ENCODE results near the gene LRRC3.
"Not testable (repeated sequence)": the region's sequence is repeated elsewhere in the genome, so short reads cannot be mapped to it uniquely, and the experiment has no call there.

Gene LRRC3

DNA sequence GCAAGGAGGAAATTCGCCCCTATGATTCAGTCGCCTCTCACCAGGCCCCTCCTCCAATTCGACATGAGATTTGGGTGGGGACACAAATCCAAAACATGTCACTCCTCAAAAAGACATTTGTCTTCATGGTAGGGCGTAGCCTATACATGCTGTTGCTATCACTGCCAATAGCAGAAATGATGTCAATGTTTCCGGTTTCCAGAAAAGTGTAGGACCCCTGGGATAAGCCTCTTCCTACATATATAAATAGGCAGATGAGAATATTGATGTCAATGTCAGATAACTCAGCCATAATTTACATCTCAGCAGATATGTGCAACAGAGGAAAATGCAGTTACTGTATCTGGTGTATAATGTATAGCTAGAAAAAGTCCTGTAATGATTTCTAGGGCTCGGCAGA lies 16.7 kb downstream of the LRRC3 start:
- no peak for ATAC-seq (replicated peaks; ENCODE audit: extremely low read depth, poor library complexity, severe bottlenecking)
- Mint-ChIP-seq H3K4me1 (no peaks in the 10 kb centered on the region), H3K27ac (ENCODE audit: low read depth) (no peak overlapping the region), H3K36me3 (ENCODE audit: insufficient read depth) (no peaks in the 10 kb centered on the region), H3K4me3 (no peak overlapping the region), H3K27me3 (no peaks in the 10 kb centered on the region), H3K9me3 (no peaks in the 10 kb centered on the region)
- DNase-seq (ENCODE audit: low spot score in 2 of 2) = no peak

- DNase-seq (ENCODE audit: low spot score in 2 of 2) = no peak
- H3K36me3 Mint-ChIP-seq (ENCODE audit: insufficient read depth) = no peaks in the 10 kb centered on the region
- ATAC-seq (replicated peaks; ENCODE audit: extremely low read depth, poor library complexity, severe bottlenecking) = no peak
- no peaks in the 10 kb centered on the region for H3K27me3 Mint-ChIP-seq
- no peak overlapping the region for H3K27ac Mint-ChIP-seq (ENCODE audit: low read depth)
- H3K4me1 Mint-ChIP-seq = no peaks in the 10 kb centered on the region
- H3K4me3 Mint-ChIP-seq = no peak overlapping the region
- no peaks in the 10 kb centered on the region for H3K9me3 Mint-ChIP-seq
These were observed 18.7 kb downstream of the LRRC3 start for GRCh38 chr21:44473915-44474555.

DNA sequence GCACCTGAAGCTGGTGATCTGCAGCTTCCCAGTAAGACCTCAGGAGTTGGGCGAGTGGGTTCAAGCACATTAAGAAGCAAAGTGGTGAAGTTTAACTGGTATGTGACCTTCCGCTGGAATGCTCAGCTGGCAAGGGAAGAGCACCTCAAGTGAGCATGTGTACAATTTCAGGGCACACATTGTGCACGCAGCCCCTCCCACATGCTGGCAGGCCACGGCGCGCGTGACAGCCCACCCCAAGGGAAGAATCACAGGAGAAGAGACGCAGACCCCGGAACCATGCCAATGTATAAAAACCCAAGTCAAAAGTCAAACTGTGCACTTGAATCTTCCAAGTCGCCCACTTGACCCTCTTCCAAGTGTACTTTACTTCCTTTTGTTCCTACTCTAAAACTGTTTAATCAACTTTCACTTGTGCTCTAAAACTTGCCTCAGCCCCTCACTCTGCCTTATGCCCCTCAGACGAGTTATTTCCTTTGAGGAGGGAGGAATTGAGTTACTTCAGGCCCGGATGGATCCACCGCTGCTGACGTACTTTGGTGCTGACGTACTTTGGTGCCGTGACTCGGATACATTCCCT lies 20.0 kb downstream of the LRRC3 start:
- ATAC-seq (replicated peaks; ENCODE audit: extremely low read depth, poor library complexity, severe bottlenecking) (no peak), DNase-seq (ENCODE audit: low spot score in 2 of 2) (no peak)
- no peaks in the 10 kb centered on the region for H3K36me3 Mint-ChIP-seq (ENCODE audit: insufficient read depth)
- no peak overlapping the region for H3K27ac Mint-ChIP-seq (ENCODE audit: low read depth)
- H3K9me3 Mint-ChIP-seq = no peaks in the 10 kb centered on the region
- no peak overlapping the region for H3K4me3 Mint-ChIP-seq
- no peaks in the 10 kb centered on the region for H3K27me3 Mint-ChIP-seq
- H3K4me1 Mint-ChIP-seq = no peaks in the 10 kb centered on the region

DNA sequence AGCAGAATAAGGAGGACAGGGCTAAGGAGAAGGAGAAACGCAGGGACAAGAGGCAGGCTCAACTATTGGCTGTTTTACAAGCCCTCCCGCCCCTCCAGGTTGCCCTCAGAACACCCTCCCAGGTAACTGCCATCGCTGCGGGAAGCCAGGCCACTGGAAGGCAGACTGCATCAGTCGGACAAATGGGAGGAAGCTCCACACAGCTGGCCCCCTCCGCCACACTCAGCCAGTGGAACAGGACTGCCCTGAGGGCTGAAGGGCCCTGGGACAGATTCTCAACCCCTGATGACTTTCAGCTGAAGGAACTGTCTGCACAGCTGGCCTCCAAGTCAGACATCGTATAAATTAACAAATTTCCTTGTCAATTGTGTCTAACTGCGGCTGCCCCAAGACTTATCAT lies 21.8 kb downstream of the LRRC3 start:
- no peak for DNase-seq (ENCODE audit: low spot score in 2 of 2)
- no peaks in the 10 kb centered on the region for H3K9me3 Mint-ChIP-seq
- H3K36me3 Mint-ChIP-seq (ENCODE audit: insufficient read depth) = no peaks in the 10 kb centered on the region
- no peak for ATAC-seq (replicated peaks; ENCODE audit: extremely low read depth, poor library complexity, severe bottlenecking)
- H3K27me3 Mint-ChIP-seq = peaks cover 5% of the 10 kb centered on the region
- no peak overlapping the region for H3K4me3 Mint-ChIP-seq
- no peaks in the 10 kb centered on the region for H3K4me1 Mint-ChIP-seq
- no peak overlapping the region for H3K27ac Mint-ChIP-seq (ENCODE audit: low read depth)

DNA sequence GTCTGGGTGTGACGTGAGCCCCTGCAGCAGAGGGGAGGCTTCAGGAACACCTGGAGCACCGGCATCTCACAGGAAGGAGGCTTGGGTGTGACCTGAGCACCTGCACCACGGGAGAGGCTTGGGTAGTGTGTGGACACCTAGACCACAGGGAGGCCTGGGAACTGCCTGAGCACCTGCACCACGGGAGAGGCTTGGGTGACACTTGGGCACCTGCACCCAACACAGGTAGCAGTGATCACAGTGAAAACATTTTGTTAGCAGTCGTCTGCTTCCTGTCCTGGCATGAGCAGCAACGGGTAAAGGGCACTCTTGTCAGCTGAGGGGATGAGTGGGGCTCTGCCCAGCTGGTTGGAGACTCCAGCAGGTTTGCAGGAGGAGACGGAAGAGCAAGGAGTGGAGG lies 22.4 kb downstream of the LRRC3 start:
- Mint-ChIP-seq H3K36me3 (ENCODE audit: insufficient read depth) (no peaks in the 10 kb centered on the region), H3K9me3 (no peaks in the 10 kb centered on the region), H3K4me1 (no peaks in the 10 kb centered on the region), H3K4me3 (no peak overlapping the region), H3K27ac (ENCODE audit: low read depth) (no peak overlapping the region), H3K27me3 (peaks cover 11% of the 10 kb centered on the region)
- ATAC-seq (replicated peaks; ENCODE audit: extremely low read depth, poor library complexity, severe bottlenecking) = no peak
- DNase-seq (ENCODE audit: low spot score in 2 of 2) = no peak

DNA sequence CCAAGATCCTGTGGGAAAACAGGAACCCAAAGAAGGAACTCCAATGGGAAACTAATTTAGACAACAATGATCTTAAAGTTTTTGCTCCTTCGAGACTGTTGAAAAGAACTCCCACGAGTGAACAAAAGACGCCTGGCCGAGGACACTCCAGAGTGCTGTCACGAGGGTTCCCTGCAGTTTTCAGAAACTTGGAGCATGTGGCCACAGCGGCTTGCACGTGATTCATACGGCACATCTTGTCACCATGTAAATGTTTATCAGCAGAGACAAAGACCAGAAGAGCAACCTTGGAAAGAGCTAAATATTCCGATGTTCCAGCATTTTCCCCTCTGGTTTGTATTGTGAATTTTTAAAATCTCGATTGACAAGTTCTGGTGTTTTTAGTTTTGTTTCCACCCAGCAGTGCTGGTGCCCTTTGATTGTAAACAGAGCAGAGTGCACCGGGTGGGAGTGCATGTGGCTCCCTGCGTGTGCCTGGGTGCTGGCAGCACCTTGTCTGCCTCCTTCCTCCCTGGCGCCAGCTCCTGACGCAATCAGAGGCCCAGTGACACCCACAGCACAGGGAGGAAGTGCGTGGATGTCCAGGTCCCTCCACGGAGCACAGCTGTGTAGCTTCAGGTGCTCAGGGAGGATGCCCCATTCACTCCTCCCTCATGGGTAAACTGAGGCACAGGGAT lies 23.0 kb downstream of the LRRC3 start:
- no peak for DNase-seq (ENCODE audit: low spot score in 2 of 2)

GRCh38 chr21:44478801-44479167 lies 23.5 kb downstream of the LRRC3 start:
- no peak for DNase-seq (ENCODE audit: low spot score in 2 of 2)
- H3K27me3 Mint-ChIP-seq = peaks cover 12% of the 10 kb centered on the region
- no peaks in the 10 kb centered on the region for H3K36me3 Mint-ChIP-seq (ENCODE audit: insufficient read depth)
- H3K4me1 Mint-ChIP-seq = no peaks in the 10 kb centered on the region
- H3K27ac Mint-ChIP-seq (ENCODE audit: low read depth) = no peak overlapping the region
- ATAC-seq (replicated peaks; ENCODE audit: extremely low read depth, poor library complexity, severe bottlenecking) = no peak
- H3K9me3 Mint-ChIP-seq = no peaks in the 10 kb centered on the region
- H3K4me3 Mint-ChIP-seq = no peak overlapping the region

More for the DNA sequence above, 23.0 kb downstream of the LRRC3 start:
- Mint-ChIP-seq H3K4me3 (no peak overlapping the region), H3K9me3 (no peaks in the 10 kb centered on the region), H3K27ac (ENCODE audit: low read depth) (no peak overlapping the region), H3K36me3 (ENCODE audit: insufficient read depth) (no peaks in the 10 kb centered on the region), H3K4me1 (no peaks in the 10 kb centered on the region), H3K27me3 (peaks cover 12% of the 10 kb centered on the region)
- no peak for ATAC-seq (replicated peaks; ENCODE audit: extremely low read depth, poor library complexity, severe bottlenecking)

DNA sequence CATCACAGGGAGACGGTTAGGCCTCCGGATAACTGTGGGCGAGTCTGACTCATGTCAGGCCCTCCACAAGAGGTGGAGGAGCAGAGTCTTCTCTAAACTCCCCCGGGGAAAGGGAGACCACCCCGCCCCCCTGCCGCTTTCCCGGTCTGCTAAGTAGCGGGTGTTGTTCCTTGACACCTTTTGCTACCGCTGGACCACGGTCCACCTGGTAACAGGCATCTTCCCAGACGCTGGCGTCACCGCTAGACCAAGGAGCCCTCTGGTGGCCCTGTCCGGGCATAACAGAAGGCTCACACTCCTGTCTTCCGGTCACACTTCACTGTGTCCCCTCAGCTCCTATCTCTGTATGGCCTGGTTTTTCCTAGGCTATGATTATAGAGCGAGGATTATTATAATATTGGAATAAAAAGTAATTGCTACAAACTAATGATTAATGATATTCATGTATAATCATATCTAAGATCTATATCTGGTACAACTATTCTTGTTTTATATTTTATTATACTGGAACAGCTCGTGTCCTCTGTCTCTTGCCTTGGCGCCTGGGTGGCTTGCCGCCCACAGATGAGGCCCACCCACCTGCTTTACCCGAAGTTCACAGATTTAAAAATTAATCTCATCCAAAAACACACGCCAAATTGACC lies 24.4 kb downstream of the LRRC3 start:
- H3K27ac Mint-ChIP-seq (ENCODE audit: low read depth); H3K4me3 Mint-ChIP-seq; H3K4me1 Mint-ChIP-seq; H3K9me3 Mint-ChIP-seq; DNase-seq (ENCODE audit: low spot score in 2 of 2); ATAC-seq (replicated peaks; ENCODE audit: extremely low read depth, poor library complexity, severe bottlenecking); H3K36me3 Mint-ChIP-seq (ENCODE audit: insufficient read depth): not testable (repeated sequence)
- peaks cover 21% of the 10 kb centered on the region for H3K27me3 Mint-ChIP-seq

DNA sequence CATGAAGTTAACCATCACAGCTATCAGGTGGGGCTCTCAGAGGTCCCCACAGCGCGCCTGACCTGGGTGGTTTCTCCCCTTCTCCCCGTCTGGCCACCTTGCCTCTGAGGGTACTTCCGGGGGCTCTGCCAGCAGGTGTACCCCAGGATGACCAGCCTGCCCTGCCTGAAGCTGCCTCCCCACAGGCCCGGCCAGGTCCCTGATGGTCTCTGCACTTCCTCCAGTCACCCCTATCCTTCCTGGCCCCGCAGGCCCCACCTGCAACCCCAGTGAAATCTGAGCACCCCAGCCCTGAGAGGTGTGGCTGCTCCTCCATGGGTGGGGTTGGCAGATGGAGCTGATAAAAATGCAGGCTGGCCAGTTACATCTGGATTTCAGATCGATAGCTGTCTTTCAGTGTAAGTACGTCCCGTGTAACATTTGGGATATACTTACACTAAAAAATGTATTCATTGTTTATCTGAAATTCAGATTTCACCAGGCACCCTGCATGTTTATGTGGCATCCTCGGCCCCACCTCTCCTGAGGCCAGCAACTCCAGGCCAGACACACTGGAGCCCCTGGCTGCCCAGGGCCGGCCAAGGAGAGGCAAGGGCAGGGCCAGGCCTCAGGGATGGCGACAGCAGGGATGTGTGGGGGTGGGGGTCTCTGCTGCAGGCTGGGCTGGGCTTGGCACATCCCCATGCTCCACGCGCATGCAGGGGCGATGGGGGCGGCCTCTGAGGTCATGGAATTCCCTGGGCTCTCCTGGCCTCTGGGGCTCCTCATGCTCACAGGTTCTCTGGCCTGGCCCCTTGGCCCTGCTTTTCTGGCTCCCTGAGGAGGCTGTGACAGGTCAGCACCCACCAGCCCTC lies 25.1 kb downstream of the LRRC3 start:
- no peak for ATAC-seq (replicated peaks; ENCODE audit: extremely low read depth, poor library complexity, severe bottlenecking)
- no peaks in the 10 kb centered on the region for H3K9me3 Mint-ChIP-seq
- no peak for DNase-seq (ENCODE audit: low spot score in 2 of 2)
- no peaks in the 10 kb centered on the region for H3K36me3 Mint-ChIP-seq (ENCODE audit: insufficient read depth)
- peaks cover 22% of the 10 kb centered on the region for H3K27me3 Mint-ChIP-seq
- H3K4me1 Mint-ChIP-seq = no peaks in the 10 kb centered on the region
- H3K27ac Mint-ChIP-seq (ENCODE audit: low read depth) = no peak overlapping the region
- no peak overlapping the region for H3K4me3 Mint-ChIP-seq

GRCh38 chr21:44482581-44483287 lies 27.4 kb downstream of the LRRC3 start:
- Mint-ChIP-seq H3K36me3 (ENCODE audit: insufficient read depth) (no peaks in the 10 kb centered on the region), H3K9me3 (no peaks in the 10 kb centered on the region), H3K4me1 (no peaks in the 10 kb centered on the region), H3K27me3 (peaks cover 32% of the 10 kb centered on the region), H3K4me3 (no peak overlapping the region), H3K27ac (ENCODE audit: low read depth) (no peak overlapping the region)
- ATAC-seq (replicated peaks; ENCODE audit: extremely low read depth, poor library complexity, severe bottlenecking) (no peak), DNase-seq (ENCODE audit: low spot score in 2 of 2) (no peak)

DNA sequence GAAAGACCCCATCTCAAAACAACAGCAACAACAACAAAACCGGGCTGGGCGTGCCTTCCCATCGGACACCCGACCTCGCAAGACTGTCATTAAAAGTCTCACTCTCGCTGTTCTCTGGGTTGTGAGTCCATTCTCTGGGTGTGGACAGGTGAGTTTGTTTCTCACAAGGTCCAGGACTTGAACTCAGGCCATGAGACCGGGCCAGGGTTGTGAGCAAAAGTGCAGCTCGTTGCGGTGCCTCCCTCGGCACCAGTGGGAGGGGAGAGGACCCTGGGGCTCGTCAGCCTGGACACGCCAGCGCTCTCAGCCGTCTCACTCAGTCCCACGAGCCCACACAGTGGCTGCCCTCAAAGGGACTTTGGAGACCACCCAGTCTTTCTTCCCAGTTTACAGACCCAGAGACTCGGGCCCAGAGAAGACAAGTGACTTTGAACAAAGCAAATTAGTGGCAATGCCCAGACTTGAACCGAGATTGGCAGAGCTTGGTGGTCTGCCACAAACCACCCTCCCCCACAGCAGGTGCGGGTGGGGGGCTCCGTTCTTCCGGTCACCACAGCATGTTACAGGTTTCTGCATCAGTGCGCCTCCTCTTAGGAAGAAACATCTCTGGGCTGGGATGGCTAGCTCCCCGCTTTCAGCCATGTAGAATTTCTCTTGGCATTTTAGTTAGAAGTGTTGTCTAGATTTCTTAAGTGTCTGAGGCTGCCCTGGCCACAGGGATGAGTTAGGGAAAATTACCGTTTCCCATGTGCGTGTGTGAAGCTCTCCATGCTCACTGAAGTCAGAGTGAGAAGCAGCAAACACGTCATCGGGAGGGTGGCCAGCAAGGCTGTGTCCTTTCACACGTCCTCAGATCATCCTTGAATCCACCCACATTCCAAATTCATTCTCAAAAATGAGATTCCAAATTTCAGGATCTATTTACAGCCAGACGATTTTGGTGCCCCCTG lies 28.3 kb downstream of the LRRC3 start:
- Mint-ChIP-seq H3K9me3 (no peaks in the 10 kb centered on the region), H3K36me3 (ENCODE audit: insufficient read depth) (no peaks in the 10 kb centered on the region), H3K27me3 (peaks cover 32% of the 10 kb centered on the region), H3K4me3 (no peak overlapping the region), H3K4me1 (no peaks in the 10 kb centered on the region), H3K27ac (ENCODE audit: low read depth) (no peak overlapping the region)
- no peak for DNase-seq (ENCODE audit: low spot score in 2 of 2)
- no peak for ATAC-seq (replicated peaks; ENCODE audit: extremely low read depth, poor library complexity, severe bottlenecking)

Measured in central memory CD8-positive, alpha-beta T cell (primary cell).